Transverse colon (tissue), 3 donors: Measurements from ENCODE around the gene HORMAD2.

Experiments
- EP300 ChIP-seq: sonication (generic); formaldehyde crosslinking; IDR thresholded peaks from one replicate; pipeline ENCODE4 v1.6.1; 2017; ENCODE audit warnings: antibody characterized with exemption, low read depth
- POLR2A ChIP-seq: fragments of 450-650 bp; IDR thresholded peaks from one replicate; pipeline ENCODE4 v1.6.1; 2016; ENCODE audit warnings: antibody characterized with exemption, mild to moderate bottlenecking, moderate library complexity
- TF ChIP-seq, protein P1 (sequence below), 5 experiments: fragments of 200-600 bp in 3 of 5; fragments of 450-650 bp in 2 of 5; sonication (generic) in 3 of 5; IDR thresholded peaks; 1 replicate in 2 of 5; 2 replicates in 3 of 5; pipeline ENCODE4 v1.5.1; 2016 to 2017; ENCODE audit warnings: antibody characterized with exemption in 5 of 5, inconsistent platforms in 3 of 5, mild to moderate bottlenecking in 2 of 5, moderate library complexity in 1 of 5

DNA sequence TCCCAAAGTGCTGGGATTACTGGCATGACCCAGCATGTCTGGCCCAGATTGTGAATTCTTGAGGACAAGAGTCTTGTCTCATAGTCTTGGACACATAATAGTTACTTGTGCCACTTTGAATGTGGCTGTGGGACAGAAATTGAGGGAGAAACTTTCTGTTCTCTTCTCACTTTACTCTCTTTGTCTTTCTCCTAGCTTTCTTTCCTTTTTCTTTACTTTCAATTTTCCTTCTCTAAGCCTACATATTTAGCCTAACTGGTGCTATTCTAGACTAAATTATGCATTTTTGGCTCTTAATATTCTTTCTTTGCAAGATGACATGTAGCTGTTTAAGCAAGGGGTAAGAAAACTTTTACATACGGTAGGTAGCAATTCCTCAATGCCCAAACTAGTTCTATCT lies 33.2 kb downstream of the HORMAD2 start:
- TF ChIP-seq POLR2A = no peak
- TF ChIP-seq, protein P1, sequence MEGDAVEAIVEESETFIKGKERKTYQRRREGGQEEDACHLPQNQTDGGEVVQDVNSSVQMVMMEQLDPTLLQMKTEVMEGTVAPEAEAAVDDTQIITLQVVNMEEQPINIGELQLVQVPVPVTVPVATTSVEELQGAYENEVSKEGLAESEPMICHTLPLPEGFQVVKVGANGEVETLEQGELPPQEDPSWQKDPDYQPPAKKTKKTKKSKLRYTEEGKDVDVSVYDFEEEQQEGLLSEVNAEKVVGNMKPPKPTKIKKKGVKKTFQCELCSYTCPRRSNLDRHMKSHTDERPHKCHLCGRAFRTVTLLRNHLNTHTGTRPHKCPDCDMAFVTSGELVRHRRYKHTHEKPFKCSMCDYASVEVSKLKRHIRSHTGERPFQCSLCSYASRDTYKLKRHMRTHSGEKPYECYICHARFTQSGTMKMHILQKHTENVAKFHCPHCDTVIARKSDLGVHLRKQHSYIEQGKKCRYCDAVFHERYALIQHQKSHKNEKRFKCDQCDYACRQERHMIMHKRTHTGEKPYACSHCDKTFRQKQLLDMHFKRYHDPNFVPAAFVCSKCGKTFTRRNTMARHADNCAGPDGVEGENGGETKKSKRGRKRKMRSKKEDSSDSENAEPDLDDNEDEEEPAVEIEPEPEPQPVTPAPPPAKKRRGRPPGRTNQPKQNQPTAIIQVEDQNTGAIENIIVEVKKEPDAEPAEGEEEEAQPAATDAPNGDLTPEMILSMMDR (IDR thresholded peaks at IDR 0.05) = no peak
- TF ChIP-seq EP300 = no peak
